Aorta (tissue), 5 donors: ENCODE measurements around the gene INAVA. TPM values are rescaled to one million over a fixed set of nuclear protein-coding genes. Genes with fewer than 3 reads are reported as not detected.

Source experiments
- ATAC-seq: fragments of 200-7000 bp; cut with Tn5 transposase; one replicate; pipeline ENCODE4 v1.9.1; 2022; ENCODE audit warnings: moderate library complexity; ENCODE audit not compliant: low FRiP score
- DNase-seq, 2 donors: peaks; one replicate each; pipeline ENCODE4 v3.0.0-alpha.2; 2020
- H3K27ac ChIP-seq, 2 donors: one replicate each; pipeline ENCODE4 v1.5.1; 2013; ENCODE audit warnings: low read length in 2 of 2, mild to moderate bottlenecking in 2 of 2, moderate library complexity in 2 of 2, control low read depth in 1 of 2, inconsistent platforms in 1 of 2, low read depth in 1 of 2
- H3K27me3 ChIP-seq, 2 donors: one replicate each; pipeline ENCODE4 v1.6.1; 2013; ENCODE audit warnings: control low read depth in 1 of 2, low read length in 1 of 2, mild to moderate bottlenecking in 1 of 2, moderate library complexity in 1 of 2; ENCODE audit not compliant: insufficient read depth in 2 of 2, control insufficient read depth in 1 of 2
- H3K36me3 ChIP-seq, 2 donors: one replicate each; pipeline ENCODE4 v1.6.1; 2013; ENCODE audit warnings: control low read depth in 1 of 2, low read length in 1 of 2, mild to moderate bottlenecking in 1 of 2; ENCODE audit not compliant: insufficient read depth in 2 of 2, control insufficient read depth in 1 of 2
- H3K4me1 ChIP-seq, 2 donors: one replicate each; pipeline ENCODE4 v1.6.1; 2013; ENCODE audit warnings: low read length in 2 of 2, control low read depth in 1 of 2, mild to moderate bottlenecking in 1 of 2, moderate library complexity in 1 of 2; ENCODE audit not compliant: insufficient read depth in 2 of 2, control insufficient read depth in 1 of 2
- H3K4me3 ChIP-seq, 2 donors: one replicate each; pipeline ENCODE4 v1.5.1; 2013; ENCODE audit warnings: low read length in 2 of 2, control low read depth in 1 of 2, mild to moderate bottlenecking in 1 of 2
- H3K9me3 ChIP-seq: one replicate; pipeline ENCODE4 v1.6.1; 2013; ENCODE audit warnings: mild to moderate bottlenecking, low read length; ENCODE audit not compliant: control insufficient read depth
- WGBS, 2 donors: extraction: QIAGEN DNeasy Blood & Tissue Kit; methylation state at CpG; one replicate each; pipeline ENCODE4 v1.1.7; 2013; 5-methylcytosine and 5-hydroxymethylcytosine counted together
- intact Hi-C, 2 donors: fragments of 100-400 bp; cut with DNase I; formaldehyde crosslinking; loops; one replicate each; pipeline versions ENCODE4 v1.14.2 to v1.15.0; 2022
- polyA plus RNA-seq, 2 donors: library from polyadenylated mRNA; stranded (reverse); fragments of 200-250 nt; gene quantifications; one replicate each; pipeline ENCODE4 v1.2.3, GENCODE V29; 2013
- total RNA-seq, 2 donors: library from RNA; stranded (reverse); fragmentation: NEBNext Ultra II Directional; extraction: Animal tissue kit (Norgen Biotek cat#: 25700); gene quantifications; one replicate each; pipeline ENCODE4 v1.2.1, GENCODE V29; 2021
- donor health status: healthy with polysubstance abuse.
- donor health status: Bipolar disorder and iron deficiency.
- donor health status: DM: no; HTN: no; CAD: no.
- donor health status: DM: no; HTN: no; CAD: no.
- donor health status: DM: yes; HTN: yes; CAD: no.

The INAVA gene
- total and polyA plus RNA-seq, 4 donors, result 0.36 to 23.3 (median 0.45) TPM

DNA sequence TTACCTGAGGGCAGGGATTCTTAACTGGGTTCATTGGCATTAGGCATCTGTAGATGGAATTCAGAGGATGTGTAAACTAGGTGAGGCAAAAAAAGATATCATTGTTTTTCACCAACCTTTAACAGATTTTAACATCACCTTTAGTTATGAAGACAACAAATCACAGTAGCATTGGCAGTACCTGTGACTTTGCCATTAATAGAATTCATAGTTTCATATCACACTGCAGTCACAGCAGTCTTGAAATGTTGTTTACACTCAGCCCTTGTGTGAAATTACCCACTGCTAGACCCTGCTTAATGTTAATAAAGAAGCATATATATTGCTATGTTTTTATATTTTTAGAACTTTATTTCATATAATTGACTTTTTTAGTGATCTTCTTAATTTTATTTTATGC is 1.7 kb upstream of the INAVA start:
- Histone ChIP-seq H3K27ac (no peak overlapping the region), H3K4me3 (no peak overlapping the region), H3K36me3 (no peaks in the 10 kb centered on the region), H3K4me1 (no peaks in the 10 kb centered on the region), H3K9me3 (no peaks in the 10 kb centered on the region), H3K27me3 (no peaks in the 10 kb centered on the region)
- no peak for ATAC-seq
- no peak for DNase-seq
- intact Hi-C loops, result no loop called here

DNA sequence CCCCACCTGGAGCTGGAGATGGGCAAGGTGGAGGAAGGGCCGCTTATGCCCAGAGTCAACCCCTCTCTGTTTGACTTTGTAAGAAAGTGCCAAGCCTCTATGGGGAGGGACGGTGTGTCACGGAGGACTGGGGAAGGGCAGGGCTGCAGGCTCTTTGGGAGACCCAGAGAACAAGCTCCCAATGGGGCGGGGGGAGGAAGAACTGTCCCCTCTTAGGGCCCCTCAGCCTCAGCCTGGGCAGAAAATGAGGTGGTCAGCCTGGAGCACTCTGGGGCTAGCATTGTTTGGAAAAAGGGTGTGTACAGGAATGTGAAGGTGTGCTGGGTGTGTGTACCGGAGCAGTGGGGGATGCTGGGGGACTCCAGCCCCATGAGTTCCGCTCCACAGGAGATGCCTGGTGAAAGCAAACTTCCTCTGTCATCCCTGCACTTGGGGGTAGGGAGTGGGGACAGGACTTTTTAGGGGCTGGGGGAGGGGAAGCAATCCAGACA is 1.2 kb upstream of the INAVA start:
- WGBS, 2 donors, result 88 to 89% methylated on average over 6 of the region's 6 CpGs
- intact Hi-C loops, result no loop called here
- H3K4me1 ChIP-seq, result no peaks in the 10 kb centered on the region
- H3K36me3 ChIP-seq, result no peaks in the 10 kb centered on the region
- no peak overlapping the region for H3K4me3 ChIP-seq
- no peak overlapping the region for H3K27ac ChIP-seq
- H3K27me3 ChIP-seq, result no peaks in the 10 kb centered on the region
- ATAC-seq, result no peak
- DNase-seq, result peak in 1 of 2 donors; percentile 17
- no peaks in the 10 kb centered on the region for H3K9me3 ChIP-seq

- Histone ChIP-seq H3K4me3 (no peak overlapping the region), H3K9me3 (no peaks in the 10 kb centered on the region), H3K27me3 (no peaks in the 10 kb centered on the region), H3K4me1 (no peaks in the 10 kb centered on the region), H3K27ac (no peak overlapping the region), H3K36me3 (no peaks in the 10 kb centered on the region)
- intact Hi-C loops, result no loop called here
- ATAC-seq (no peak), DNase-seq (peak in 1 of 2 donors; percentile 11)
- WGBS, 2 donors, result 90 to 94% methylated on average over 8 of the region's 8 CpGs
Measured at GRCh38 chr1:200895443-200895789, 716 bp downstream of the INAVA start.

GRCh38 chr1:200895801-200896530 is 1.3 kb downstream of the INAVA start:
- intact Hi-C loops, result no loop called here

DNA sequence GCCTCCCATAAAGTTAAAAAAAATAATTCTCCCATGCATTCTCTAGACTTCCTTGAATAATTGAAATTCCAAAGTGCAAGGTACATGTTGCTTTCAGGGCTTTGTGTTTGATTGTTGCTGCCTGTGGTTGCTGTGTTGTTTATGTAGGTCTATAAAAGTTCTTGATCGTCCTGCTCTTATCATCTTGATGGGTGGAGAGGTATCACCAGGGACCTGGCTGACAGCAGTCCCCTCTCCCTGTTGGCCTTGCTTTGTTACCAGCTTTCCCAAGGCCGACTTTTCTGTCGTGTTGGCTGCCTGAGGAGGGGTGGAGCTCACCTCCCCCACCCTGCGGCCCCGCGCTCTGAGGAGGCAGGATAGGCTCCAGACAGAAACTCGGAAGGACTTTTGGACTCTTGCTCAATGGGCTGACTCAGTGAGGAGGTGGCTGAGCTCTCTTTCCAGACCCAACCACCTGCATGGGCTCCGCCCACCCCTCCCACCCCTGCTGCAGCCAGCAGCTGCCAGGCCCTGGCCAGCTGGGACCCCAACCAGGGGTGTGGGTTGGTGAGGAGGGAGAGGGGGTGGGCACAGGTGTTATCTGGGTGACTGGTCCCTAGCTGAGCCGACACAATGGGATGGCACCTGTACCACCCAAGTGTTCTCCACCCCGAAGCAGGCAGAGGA is 2.0 kb downstream of the INAVA start:
- 80 to 84% methylated on average over 10 of the region's 10 CpGs for WGBS, 2 donors
- ATAC-seq (no peak), DNase-seq (peak in 1 of 2 donors; percentile 43)
- Histone ChIP-seq H3K36me3 (no peaks in the 10 kb centered on the region), H3K9me3 (no peaks in the 10 kb centered on the region), H3K4me1 (no peaks in the 10 kb centered on the region), H3K27me3 (no peaks in the 10 kb centered on the region), H3K27ac (no peak overlapping the region), H3K4me3 (no peak overlapping the region)
- intact Hi-C loops, result no loop called here

More at GRCh38 chr1:200895801-200896530, 1.3 kb downstream of the INAVA start:
- ATAC-seq (no peak), DNase-seq (no peak)
- Histone ChIP-seq H3K27me3 (no peaks in the 10 kb centered on the region), H3K9me3 (no peaks in the 10 kb centered on the region), H3K27ac (no peak overlapping the region), H3K4me1 (no peaks in the 10 kb centered on the region), H3K4me3 (no peak overlapping the region), H3K36me3 (no peaks in the 10 kb centered on the region)
- WGBS, 2 donors, result 90 to 95% methylated on average over 9 of the region's 9 CpGs

DNA sequence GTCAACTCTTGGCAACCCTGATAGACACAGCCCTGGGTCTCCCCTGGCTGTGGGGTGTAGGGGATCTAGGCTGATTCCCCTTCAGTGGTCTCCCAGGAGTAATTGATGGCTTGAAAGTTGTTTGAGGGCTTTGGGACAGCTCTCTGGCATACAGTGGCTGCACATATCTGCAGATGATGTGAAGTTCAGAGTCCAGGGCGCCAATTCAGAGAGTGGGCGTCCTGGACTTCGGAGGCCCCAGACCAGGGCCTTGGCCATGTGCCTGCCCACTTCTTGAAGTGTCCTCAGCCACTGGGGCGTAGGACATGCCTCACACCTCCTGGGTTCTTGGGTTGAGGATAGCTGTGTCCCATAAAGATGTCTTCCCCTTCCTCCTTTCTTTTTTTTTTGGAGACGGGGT is 2.6 kb downstream of the INAVA start:
- intact Hi-C loops, result no loop called here
- ATAC-seq, result no peak
- Histone ChIP-seq H3K9me3 (no peaks in the 10 kb centered on the region), H3K27me3 (no peaks in the 10 kb centered on the region), H3K36me3 (no peaks in the 10 kb centered on the region), H3K27ac (no peak overlapping the region), H3K4me3 (no peak overlapping the region), H3K4me1 (no peaks in the 10 kb centered on the region)
- WGBS, 2 donors, result 95 to 96% methylated on average over 5 of the region's 5 CpGs
- DNase-seq, result no peak

- no peaks in the 10 kb centered on the region for H3K9me3 ChIP-seq
- 66 to 74% methylated on average over 3 of the region's 3 CpGs for WGBS, 2 donors
- intact Hi-C loops, result no loop called here
- no peaks in the 10 kb centered on the region for H3K27me3 ChIP-seq
- DNase-seq (no peak), ATAC-seq (no peak)
- H3K4me1 ChIP-seq, result no peaks in the 10 kb centered on the region
- H3K36me3 ChIP-seq, result no peaks in the 10 kb centered on the region
- no peak overlapping the region for H3K27ac ChIP-seq
- H3K4me3 ChIP-seq, result no peak overlapping the region
Measured at GRCh38 chr1:200899015-200899386, 4.3 kb downstream of the INAVA start.

DNA sequence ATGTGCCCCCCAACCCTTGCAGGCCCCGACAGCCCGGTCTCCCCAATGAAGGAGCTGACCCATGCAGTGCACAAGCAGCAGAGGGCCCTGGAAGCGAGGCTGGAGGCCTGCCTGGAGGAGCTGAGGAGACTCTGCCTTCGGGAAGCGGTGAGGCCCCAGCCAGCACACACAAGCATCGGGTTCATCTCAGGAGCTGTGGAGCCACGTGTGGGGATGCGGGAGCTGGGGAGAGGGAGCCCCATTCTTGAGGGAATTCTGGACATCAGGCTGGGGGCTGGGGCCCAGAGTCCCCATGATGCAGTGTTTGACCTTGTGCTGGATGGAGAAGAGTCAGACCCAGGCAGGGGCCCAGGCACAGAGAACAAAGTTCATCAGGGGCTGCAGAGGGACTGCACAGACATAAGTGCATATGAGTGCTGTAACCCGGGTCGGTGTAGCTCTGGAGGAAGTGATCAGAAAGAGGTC is 4.8 kb downstream of the INAVA start:
- peak in 1 of 2 donors; percentile 24 for DNase-seq
- no peak for ATAC-seq
- intact Hi-C loops, result no loop called here

More for the DNA sequence above, 4.8 kb downstream of the INAVA start:
- no peaks in the 10 kb centered on the region for H3K4me1 ChIP-seq
- no peaks in the 10 kb centered on the region for H3K9me3 ChIP-seq
- 96% methylated on average over 10 of the region's 10 CpGs for WGBS, 2 donors
- H3K36me3 ChIP-seq, result no peaks in the 10 kb centered on the region
- H3K27ac ChIP-seq, result no peak overlapping the region
- no peak overlapping the region for H3K4me3 ChIP-seq
- H3K27me3 ChIP-seq, result no peaks in the 10 kb centered on the region
